IMR-90 (cell line): ENCODE measurements around the gene ATOH8. TPM values are rescaled to one million over a fixed set of nuclear protein-coding genes. Genes with fewer than 3 reads are reported as not detected.

ENCODE experiments used
- ATAC-seq: fragments of 200-7000 bp; cut with Tn5 transposase; 2 replicates; pipeline ENCODE4 v1.9.1; 2020; ENCODE audit warnings: low read depth, mild to moderate bottlenecking, moderate library complexity
- BruUV-seq: library from RNA; stranded (reverse); fragments of 400-500 nt; replicated peaks from 2 replicates; lab custom pipeline; 2021; lab: Mats Ljungman, UMichigan
- CTCF ChIA-PET: fragments of 300-600 bp; formaldehyde crosslinking; extraction: SDS; loops from one replicate; lab custom pipeline; 2021; ENCODE audit warnings: antibody characterized with exemption; lab: Yijun Ruan, JAX
- POLR2A ChIA-PET: fragments of 300-600 bp; sonication (Branson Sonifier 250); formaldehyde crosslinking; loops from one replicate; lab custom pipeline; 2022; ENCODE audit warnings: antibody characterized with exemption; ENCODE audit not compliant: unreplicated experiment; lab: Charles Lee
- DNase-seq: peaks from one replicate; pipeline ENCODE4 v3.0.0; 2013
- H2AFZ ChIP-seq: replicated peaks from 2 replicates; pipeline ENCODE3; 2013; ENCODE audit warnings: low read length, mild to moderate bottlenecking; ENCODE audit not compliant: poor library complexity
- H2AK5ac ChIP-seq: 2 replicates; pipeline ENCODE4 v1.6.1; 2013; ENCODE audit warnings: low read depth, low read length, inconsistent platforms
- H2AK9ac ChIP-seq: replicated peaks from 2 replicates; pipeline ENCODE3; 2013; ENCODE audit warnings: mild to moderate bottlenecking, low read depth, low read length, moderate library complexity; ENCODE audit not compliant: poor library complexity
- H2BK120ac ChIP-seq: 2 replicates; pipeline ENCODE4 v1.6.1; 2013; ENCODE audit warnings: low read depth, low read length, inconsistent platforms
- H2BK15ac ChIP-seq: 3 replicates; pipeline ENCODE4 v1.6.1; 2013; ENCODE audit warnings: low read depth, low read length, inconsistent platforms
- H2BK20ac ChIP-seq: 2 replicates; pipeline ENCODE4 v1.6.1; 2013; ENCODE audit warnings: low read depth, mild to moderate bottlenecking, inconsistent platforms, low read length, moderate library complexity
- H2BK5ac ChIP-seq: 2 replicates; pipeline ENCODE4 v1.6.1; 2013; ENCODE audit warnings: mild to moderate bottlenecking, low read depth, low read length, inconsistent platforms; ENCODE audit not compliant: poor library complexity, severe bottlenecking
- H3K14ac ChIP-seq: replicated peaks from 2 replicates; pipeline ENCODE4 v1.6.1; 2013; ENCODE audit warnings: low read depth, low read length, inconsistent platforms
- H3K18ac ChIP-seq: 2 replicates; pipeline ENCODE4 v1.6.1; 2013; ENCODE audit warnings: low read depth, low read length, control low read depth
- H3K23ac ChIP-seq: 2 replicates; pipeline ENCODE4 v1.6.1; 2013; ENCODE audit warnings: low read depth, low read length, inconsistent platforms
- H3K27ac ChIP-seq: 2 replicates; pipeline ENCODE4 v1.5.1; 2013; ENCODE audit warnings: mild to moderate bottlenecking, control low read depth, low read length; ENCODE audit not compliant: insufficient read depth
- H3K27me3 ChIP-seq: 2 replicates; pipeline ENCODE4 v1.6.1; 2013; ENCODE audit warnings: low read length; ENCODE audit not compliant: control insufficient read depth, insufficient read depth
- H3K36me3 ChIP-seq: 2 replicates; pipeline ENCODE4 v1.6.1; 2013; ENCODE audit warnings: low read length, mixed read lengths; ENCODE audit not compliant: control insufficient read depth, insufficient read depth
- H3K4ac ChIP-seq: 2 replicates; pipeline ENCODE4 v1.6.1; 2013; ENCODE audit warnings: low read depth, low read length, inconsistent platforms
- H3K4me1 ChIP-seq: 2 replicates; pipeline ENCODE4 v1.6.1; 2013; ENCODE audit warnings: low read length, mixed read lengths; ENCODE audit not compliant: control insufficient read depth, insufficient read depth
- H3K4me2 ChIP-seq: 2 replicates; pipeline ENCODE4 v1.6.1; 2013; ENCODE audit warnings: low read depth, mild to moderate bottlenecking, control low read depth, low read length, moderate library complexity
- H3K4me3 ChIP-seq: 2 replicates; pipeline ENCODE4 v1.5.1; 2013; ENCODE audit warnings: low read depth, mild to moderate bottlenecking, control low read depth, low read length, moderate library complexity; ENCODE audit not compliant: insufficient read depth
- H3K56ac ChIP-seq: 2 replicates; pipeline ENCODE4 v1.6.1; 2013; ENCODE audit warnings: low read length, inconsistent platforms; ENCODE audit not compliant: insufficient read depth; ENCODE audit errors: extremely low read depth
- H3K79me1 ChIP-seq, 2 experiments: 2 replicates each; pipeline ENCODE4 v1.6.1; 2013; ENCODE audit warnings: low read length in 2 of 2, inconsistent platforms in 1 of 2, low read depth in 1 of 2
- H3K9ac ChIP-seq: 2 replicates; pipeline ENCODE4 v1.6.1; 2013; ENCODE audit warnings: low read depth, low read length, control low read depth
- H3K9me1 ChIP-seq: 2 replicates; pipeline ENCODE4 v1.6.1; 2013; ENCODE audit warnings: low read length, inconsistent platforms; ENCODE audit not compliant: insufficient read depth
- H3K9me3 ChIP-seq: 2 replicates; pipeline ENCODE4 v1.6.1; 2013; ENCODE audit warnings: low read length; ENCODE audit not compliant: control insufficient read depth, insufficient read depth
- H4K20me1 ChIP-seq: 2 replicates; pipeline ENCODE4 v1.6.1; 2013; ENCODE audit warnings: low read length, inconsistent platforms; ENCODE audit not compliant: insufficient read depth
- H4K5ac ChIP-seq: 2 replicates; pipeline ENCODE4 v1.6.1; 2013; ENCODE audit warnings: mild to moderate bottlenecking, low read depth, low read length, control low read depth
- H4K8ac ChIP-seq, 2 experiments: 2 replicates each; pipeline ENCODE4 v1.6.1; 2013; ENCODE audit warnings: low read depth in 2 of 2, low read length in 2 of 2, control low read depth in 1 of 2, inconsistent platforms in 1 of 2
- H4K91ac ChIP-seq: 2 replicates; pipeline ENCODE4 v1.6.1; 2013; ENCODE audit warnings: low read depth, low read length, inconsistent platforms; ENCODE audit not compliant: insufficient read depth
- CEBPB ChIP-seq: IDR thresholded peaks from 2 replicates; pipeline ENCODE4 v1.6.1; 2012; ENCODE audit warnings: low read depth, low read length, improper control_type of control experiment
- FOS ChIP-seq: fragments of 150-350 bp; IDR thresholded peaks from 2 replicates; pipeline ENCODE4 v1.6.1; 2016; ENCODE audit warnings: low read depth, low read length
- MAFK ChIP-seq: IDR thresholded peaks from 2 replicates; pipeline ENCODE4 v1.6.1; 2012; ENCODE audit warnings: low read depth, low read length, improper control_type of control experiment
- MXI1 ChIP-seq: IDR thresholded peaks from 2 replicates; pipeline ENCODE4 v1.6.1; 2012; ENCODE audit warnings: low read depth, mild to moderate bottlenecking, low read length, moderate library complexity, borderline replicate concordance
- NFE2L2 ChIP-seq: fragments of 150-350 bp; IDR thresholded peaks from 2 replicates; pipeline ENCODE4 v1.6.1; 2016; ENCODE audit warnings: low read depth, mild to moderate bottlenecking, low read length
- POLR2A ChIP-seq: IDR thresholded peaks from 2 replicates; pipeline ENCODE4 v1.6.1; 2012; ENCODE audit warnings: mild to moderate bottlenecking, low read depth, low read length
- RAD21 ChIP-seq: IDR thresholded peaks from 2 replicates; pipeline ENCODE4 v1.6.1; 2012; ENCODE audit warnings: low read length, improper control_type of control experiment
- RFX5 ChIP-seq: IDR thresholded peaks from 2 replicates; pipeline ENCODE4 v1.8.0; 2012; ENCODE audit warnings: low read depth, mild to moderate bottlenecking, low read length, moderate library complexity
- USF2 ChIP-seq: fragments of 150-350 bp; IDR thresholded peaks from 2 replicates; pipeline ENCODE4 v1.6.1; 2017; ENCODE audit warnings: mild to moderate bottlenecking, antibody characterized with exemption, low read length, low read depth
- WGBS, 2 experiments: methylation state at CpG; one replicate each; pipeline versions ENCODE4 v1.1.5 to v1.1.7; 2013; ENCODE audit warnings: missing lambda C conversion rate in 2 of 2; ENCODE audit not compliant: insufficient read length in 1 of 2; ENCODE audit errors: extremely low coverage in 2 of 2; 5-methylcytosine and 5-hydroxymethylcytosine counted together
- dilution Hi-C: fragments of 300-500 bp; cut with HindIII; formaldehyde crosslinking; loops from one replicate; pipeline ENCODE4 v1.14.3; 2018; ENCODE audit warnings: low sequenced_read_pairs; ENCODE audit not compliant: unreplicated experiment
- in situ Hi-C: fragments of 300-500 bp; cut with MboI; formaldehyde crosslinking; loops from 3 replicates; pipeline ENCODE4 v1.14.3; 2019; ENCODE audit warnings: low sequenced_read_pairs, inconsistent platforms, mixed read lengths
- intact Hi-C: fragments of 100-400 bp; cut with micrococcal nuclease; formaldehyde crosslinking; loops from 2 replicates; pipeline ENCODE4 v1.10.0; 2022
- polyA plus RNA-seq, 3 experiments: library from polyadenylated mRNA; depleted of rRNA; stranded (reverse); fragments of >200 nt; gene quantifications; 2 replicates each; pipeline ENCODE4 v1.2.3, GENCODE V29; 2012; ENCODE audit warnings: low replicate concordance in 1 of 3
- total RNA-seq: library from RNA; depleted of rRNA; stranded (reverse); fragments of >200 nt; gene quantifications from 2 replicates; pipeline ENCODE4 v1.2.3, GENCODE V29; 2012

Gene ATOH8
- total and polyA plus RNA-seq, 2 of the 4 experiments (the other 2 are of a cell fraction) = 7.9 to 9.0 TPM

- Histone ChIP-seq H3K18ac (no peak overlapping the region), H3K4me2 (no peak overlapping the region), H4K91ac (peak overlapping the region; percentile 53), H4K8ac (no peak overlapping the region), H3K56ac (no peak overlapping the region), H3K27me3 (no peaks in the 10 kb centered on the region), H3K14ac (0 out of 2 replicates have a peak overlapping the region, but pooled peaks have one; percentile 3), H2BK5ac (no peak overlapping the region), H2BK20ac (peak overlapping the region; percentile 26; the same call in 1 of the 2 replicates), H3K79me1 (no peaks in the 10 kb centered on the region), H2AFZ (peak overlapping the region; percentile 44), H3K4ac (0 out of 2 replicates have a peak overlapping the region, but pooled peaks have one; percentile 38), H3K9me3 (peaks cover 4% of the 10 kb centered on the region), H2BK120ac (no peak overlapping the region), H3K27ac (no peak overlapping the region), H2AK9ac (no peak overlapping the region), H3K9ac (no peak overlapping the region), H3K23ac (no peak overlapping the region), H4K5ac (no peak overlapping the region), H3K9me1 (peaks cover 14% of the 10 kb centered on the region), H2AK5ac (peak overlapping the region; percentile 68; the same call in 1 of the 2 replicates), H4K20me1 (no peaks in the 10 kb centered on the region), H3K4me1 (peaks cover 7% of the 10 kb centered on the region), H3K4me3 (no peak overlapping the region), H2BK15ac (peak overlapping the region; percentile 78; the same call in 1 of the 3 replicates), H3K36me3 (no peaks in the 10 kb centered on the region)
- ChIA-PET POLR2A (no interaction called here), CTCF (interaction anchor here (2.3 kb wide), 1 partner anchor 75 kb away, joined by 7 read pairs; no protein-coding TSS in a partner anchor)
- dilution Hi-C loops (no loop called here), intact Hi-C loops (no loop called here), in situ Hi-C loops (no loop called here)
- no TSS peak for BruUV-seq
- 80% methylated on average over 3 of the region's 10 CpGs; no CpG with 5 or more reads in 1 of the 2 experiments for WGBS, 2 experiments
- DNase-seq (no peak), ATAC-seq (no peak)
- TF ChIP-seq NFE2L2 (no peak), FOS (no peak), MXI1 (no peak), RFX5 (no peak), POLR2A (no peak), USF2 (no peak), MAFK (no peak), CEBPB (no peak), RAD21 (no peak)
Observed at GRCh38 chr2:85803704-85804425, 50.1 kb downstream of the ATOH8 start.
